Measurements from ENCODE around the gene MT1HL1. TPM values are rescaled to one million over a fixed set of nuclear protein-coding genes. Genes with fewer than 3 reads are reported as not detected.

The MT1HL1 gene
- total RNA-seq, 1 donor from 2014 or later = not detected

GRCh38 chr1:237043846-237044636, 39.8 kb upstream of the MT1HL1 start:
- Mint-ChIP-seq H3K27me3 (ENCODE audit: unreplicated experiment) (peaks cover 35% of the 10 kb centered on the region), H3K4me1 (ENCODE audit: unreplicated experiment) (peaks cover 15% of the 10 kb centered on the region), H3K36me3 (ENCODE audit: unreplicated experiment) (no peaks in the 10 kb centered on the region), H3K4me3 (ENCODE audit: unreplicated experiment) (peak overlapping the region; percentile 12), H3K27ac (ENCODE audit: unreplicated experiment) (no peak overlapping the region), H3K9me3 (ENCODE audit: unreplicated experiment) (no peaks in the 10 kb centered on the region)
- DNase-seq (ENCODE audit: extremely low spot score, unreplicated experiment) = no peak
- no peak for TF ChIP-seq CTCF (IDR thresholded peaks at IDR 0.05)

- H3K27me3 Mint-ChIP-seq (ENCODE audit: unreplicated experiment) = peaks cover 44% of the 10 kb centered on the region
Measured at GRCh38 chr1:237042892-237043576, 38.8 kb upstream of the MT1HL1 start.

DNA sequence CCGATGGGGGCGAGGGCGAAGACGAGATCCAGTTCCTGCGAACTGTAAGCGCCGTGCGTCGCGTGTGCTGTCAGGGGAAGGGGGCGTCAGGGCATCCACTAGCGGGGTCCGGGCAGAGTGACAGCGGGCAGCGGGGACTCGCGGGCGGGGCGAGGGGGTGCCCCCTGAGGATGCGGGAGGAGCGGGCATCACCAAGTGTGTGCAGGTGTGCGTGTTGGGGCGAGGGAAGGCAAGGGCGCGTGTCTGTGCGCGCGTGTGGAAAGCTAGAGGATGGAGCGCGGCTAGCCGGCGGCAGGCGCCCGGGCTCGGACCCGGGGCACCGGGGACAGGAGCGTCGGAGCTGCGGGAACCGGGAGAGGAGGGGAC, 38.3 kb upstream of the MT1HL1 start:
- DNase-seq (ENCODE audit: extremely low spot score, unreplicated experiment) = no peak
- no peak for TF ChIP-seq CTCF (IDR thresholded peaks at IDR 0.05)
- peaks cover 44% of the 10 kb centered on the region for H3K27me3 Mint-ChIP-seq (ENCODE audit: unreplicated experiment)
- H3K27ac Mint-ChIP-seq (ENCODE audit: unreplicated experiment) = no peak overlapping the region
- H3K9me3 Mint-ChIP-seq (ENCODE audit: unreplicated experiment) = no peaks in the 10 kb centered on the region
- peak overlapping the region; percentile 62 for H3K4me3 Mint-ChIP-seq (ENCODE audit: unreplicated experiment)
- H3K36me3 Mint-ChIP-seq (ENCODE audit: unreplicated experiment) = no peaks in the 10 kb centered on the region
- peaks cover 15% of the 10 kb centered on the region for H3K4me1 Mint-ChIP-seq (ENCODE audit: unreplicated experiment)

More at GRCh38 chr1:237042892-237043576, 38.8 kb upstream of the MT1HL1 start:
- H3K4me1 Mint-ChIP-seq (ENCODE audit: unreplicated experiment) = peaks cover 15% of the 10 kb centered on the region
- TF ChIP-seq CTCF (IDR thresholded peaks at IDR 0.05) = no peak
- no peaks in the 10 kb centered on the region for H3K36me3 Mint-ChIP-seq (ENCODE audit: unreplicated experiment)
- DNase-seq (ENCODE audit: extremely low spot score, unreplicated experiment) = no peak
- peak overlapping the region; percentile 62 for H3K4me3 Mint-ChIP-seq (ENCODE audit: unreplicated experiment)
- no peaks in the 10 kb centered on the region for H3K9me3 Mint-ChIP-seq (ENCODE audit: unreplicated experiment)
- no peak overlapping the region for H3K27ac Mint-ChIP-seq (ENCODE audit: unreplicated experiment)

- Mint-ChIP-seq H3K9me3 (ENCODE audit: unreplicated experiment) (no peaks in the 10 kb centered on the region), H3K36me3 (ENCODE audit: unreplicated experiment) (no peaks in the 10 kb centered on the region), H3K4me3 (ENCODE audit: unreplicated experiment) (peak within 1 kb of the TSS; percentile 68), H3K27ac (ENCODE audit: unreplicated experiment) (no peak within 1 kb of the TSS), H3K4me1 (ENCODE audit: unreplicated experiment) (peaks cover 15% of the 10 kb centered on the region), H3K27me3 (ENCODE audit: unreplicated experiment) (peaks cover 44% of the 10 kb centered on the region)
- peak; percentile 50 for TF ChIP-seq CTCF (IDR thresholded peaks at IDR 0.05)
- DNase-seq (ENCODE audit: extremely low spot score, unreplicated experiment) = no peak
Measured at GRCh38 chr1:237041795-237042525, 37.7 kb upstream of the MT1HL1 start, which contains the start of gene RYR2. Gene RYR2, plus strand, starts transcription at chr1:237042184. Its CDS starts 338 bp downstream, at chr1:237042522.

GRCh38 chr1:237041461-237041794, 37.2 kb upstream of the MT1HL1 start:
- peaks cover 15% of the 10 kb centered on the region for H3K4me1 Mint-ChIP-seq (ENCODE audit: unreplicated experiment)
- H3K36me3 Mint-ChIP-seq (ENCODE audit: unreplicated experiment) = no peaks in the 10 kb centered on the region
- peaks cover 44% of the 10 kb centered on the region for H3K27me3 Mint-ChIP-seq (ENCODE audit: unreplicated experiment)
- no peak for DNase-seq (ENCODE audit: extremely low spot score, unreplicated experiment)
- peak overlapping the region; percentile 68 for H3K4me3 Mint-ChIP-seq (ENCODE audit: unreplicated experiment)
- H3K9me3 Mint-ChIP-seq (ENCODE audit: unreplicated experiment) = no peaks in the 10 kb centered on the region
- no peak overlapping the region for H3K27ac Mint-ChIP-seq (ENCODE audit: unreplicated experiment)
- TF ChIP-seq CTCF (IDR thresholded peaks at IDR 0.05) = no peak
